Epithelial cell of esophagus (primary cell): ENCODE measurements around the gene REEP5.
"Not testable (repeated sequence)": the region's sequence is repeated elsewhere in the genome, so short reads cannot be mapped to it uniquely, and the experiment has no call there.

Experiments used
- DNase-seq: peaks from one replicate; pipeline ENCODE4 v3.0.0; 2010; ENCODE audit warnings: low read depth
- H3K4me3 ChIP-seq: 2 replicates; pipeline ENCODE4 v1.5.1; 2011; ENCODE audit warnings: mild to moderate bottlenecking, low read length, control low read depth
- TF ChIP-seq, protein P1 (sequence below): IDR thresholded peaks from 2 replicates; pipeline ENCODE4 v1.5.1; 2011; ENCODE audit warnings: low read depth, mild to moderate bottlenecking, low read length, control low read depth, inconsistent platforms; ENCODE audit not compliant: insufficient read depth; ENCODE audit errors: missing control alignments

The REEP5 gene

DNA sequence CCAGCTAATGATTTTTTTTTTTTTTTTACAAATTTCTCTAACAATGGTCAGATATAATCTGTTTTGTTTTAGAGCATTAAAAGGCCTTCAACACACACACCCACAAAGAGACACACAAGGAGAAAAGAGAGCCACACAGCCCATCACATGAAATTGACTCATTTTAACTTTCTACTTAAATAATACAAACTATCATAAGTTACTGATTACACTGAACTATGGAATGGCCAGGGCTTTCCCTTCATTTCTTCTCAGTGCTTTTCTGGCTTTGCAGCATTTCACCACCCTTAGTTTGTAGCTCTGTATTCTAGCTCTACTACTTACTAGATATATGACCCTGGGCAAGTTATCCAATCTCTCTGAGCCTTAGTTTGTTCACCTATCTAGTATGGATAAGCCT, 13.2 kb downstream of the REEP5 start:
- no peak for DNase-seq
- H3K4me3 ChIP-seq = no peak overlapping the region
- TF ChIP-seq, protein P1, sequence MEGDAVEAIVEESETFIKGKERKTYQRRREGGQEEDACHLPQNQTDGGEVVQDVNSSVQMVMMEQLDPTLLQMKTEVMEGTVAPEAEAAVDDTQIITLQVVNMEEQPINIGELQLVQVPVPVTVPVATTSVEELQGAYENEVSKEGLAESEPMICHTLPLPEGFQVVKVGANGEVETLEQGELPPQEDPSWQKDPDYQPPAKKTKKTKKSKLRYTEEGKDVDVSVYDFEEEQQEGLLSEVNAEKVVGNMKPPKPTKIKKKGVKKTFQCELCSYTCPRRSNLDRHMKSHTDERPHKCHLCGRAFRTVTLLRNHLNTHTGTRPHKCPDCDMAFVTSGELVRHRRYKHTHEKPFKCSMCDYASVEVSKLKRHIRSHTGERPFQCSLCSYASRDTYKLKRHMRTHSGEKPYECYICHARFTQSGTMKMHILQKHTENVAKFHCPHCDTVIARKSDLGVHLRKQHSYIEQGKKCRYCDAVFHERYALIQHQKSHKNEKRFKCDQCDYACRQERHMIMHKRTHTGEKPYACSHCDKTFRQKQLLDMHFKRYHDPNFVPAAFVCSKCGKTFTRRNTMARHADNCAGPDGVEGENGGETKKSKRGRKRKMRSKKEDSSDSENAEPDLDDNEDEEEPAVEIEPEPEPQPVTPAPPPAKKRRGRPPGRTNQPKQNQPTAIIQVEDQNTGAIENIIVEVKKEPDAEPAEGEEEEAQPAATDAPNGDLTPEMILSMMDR = no peak

DNA sequence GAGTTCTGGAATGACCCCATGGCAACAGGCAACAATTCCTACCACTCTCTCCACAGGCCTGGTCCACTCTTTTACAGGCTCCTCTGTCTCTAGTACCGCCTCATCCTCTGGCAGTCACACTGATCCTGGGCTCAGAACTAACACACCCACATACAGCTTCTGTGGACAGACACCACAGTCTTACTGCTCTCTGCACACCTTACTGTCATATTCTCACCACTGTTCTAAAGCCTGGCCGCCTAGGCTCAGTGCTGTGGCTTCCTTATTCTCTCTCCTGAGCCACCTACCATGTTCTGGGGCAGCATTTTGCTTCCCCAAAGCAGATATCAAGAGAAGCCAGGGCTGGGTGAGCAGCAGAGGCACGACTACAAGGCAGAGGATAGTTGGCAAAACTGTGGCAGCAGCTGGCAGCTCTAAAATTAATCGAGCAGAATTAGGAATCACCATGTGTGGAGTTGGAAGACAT, 14.8 kb downstream of the REEP5 start:
- no peak overlapping the region for H3K4me3 ChIP-seq
- DNase-seq = no peak
- TF ChIP-seq, protein P1 = no peak

DNA sequence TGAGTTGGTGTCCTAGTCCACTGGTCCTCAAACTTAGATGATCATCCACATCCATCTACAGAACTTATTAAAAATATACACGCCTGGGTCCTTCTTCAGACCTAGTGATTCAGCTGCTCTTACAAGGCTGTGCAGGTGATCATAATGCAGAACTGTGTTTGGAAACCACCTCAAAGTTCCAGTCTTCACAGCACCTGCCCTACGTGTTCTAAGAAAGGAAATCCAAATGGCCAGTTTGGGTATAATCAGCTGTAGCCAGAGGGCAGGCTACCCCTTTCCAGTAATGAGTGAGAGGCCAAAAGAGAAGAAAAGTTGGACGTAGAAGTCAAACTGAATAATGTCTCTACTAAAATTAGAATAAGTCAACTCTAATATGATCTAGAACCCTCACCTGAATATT, 15.4 kb downstream of the REEP5 start:
- TF ChIP-seq, protein P1 = no peak
- H3K4me3 ChIP-seq = no peak overlapping the region
- DNase-seq = no peak

DNA sequence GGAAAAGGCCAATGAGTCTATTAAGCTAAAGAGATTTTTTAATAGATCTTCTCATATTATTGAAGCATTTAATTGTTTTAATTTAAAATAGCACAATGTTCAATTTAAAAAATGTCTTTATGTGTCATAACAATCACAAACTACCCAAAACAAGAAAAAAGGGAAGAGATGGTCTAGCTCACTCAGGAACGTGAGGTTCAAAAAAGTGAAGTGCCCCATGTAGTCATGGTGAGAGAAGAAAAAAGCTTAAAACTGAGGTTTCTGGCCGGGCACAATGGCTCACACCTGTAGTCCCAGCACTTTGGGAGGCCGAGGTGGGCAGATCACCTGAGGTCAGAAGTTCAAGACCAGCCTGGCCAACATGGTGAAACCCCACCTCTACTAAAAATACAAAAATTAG, 17.0 kb downstream of the REEP5 start:
- H3K4me3 ChIP-seq, DNase-seq: not testable (repeated sequence)

DNA sequence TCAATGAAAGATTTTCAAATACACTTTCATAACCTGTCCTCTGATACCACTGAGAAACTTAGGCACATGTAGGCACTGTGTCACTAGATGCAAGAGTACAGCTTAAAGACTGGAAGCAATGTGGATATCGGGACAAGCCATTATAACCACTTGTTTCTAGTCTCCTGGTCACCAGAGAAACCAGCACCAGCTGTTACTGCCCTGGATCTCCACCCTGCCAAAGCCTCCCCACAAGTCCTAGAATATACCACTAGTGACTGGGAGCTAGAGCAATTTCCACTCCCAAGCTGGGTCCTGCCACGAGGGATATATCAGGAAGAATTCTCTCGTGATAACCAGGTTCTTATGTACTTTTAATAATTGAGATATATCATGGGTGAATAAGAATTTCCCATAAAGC, 19.5 kb downstream of the REEP5 start:
- TF ChIP-seq, protein P1 = no peak
- no peak overlapping the region for H3K4me3 ChIP-seq
- no peak for DNase-seq

DNA sequence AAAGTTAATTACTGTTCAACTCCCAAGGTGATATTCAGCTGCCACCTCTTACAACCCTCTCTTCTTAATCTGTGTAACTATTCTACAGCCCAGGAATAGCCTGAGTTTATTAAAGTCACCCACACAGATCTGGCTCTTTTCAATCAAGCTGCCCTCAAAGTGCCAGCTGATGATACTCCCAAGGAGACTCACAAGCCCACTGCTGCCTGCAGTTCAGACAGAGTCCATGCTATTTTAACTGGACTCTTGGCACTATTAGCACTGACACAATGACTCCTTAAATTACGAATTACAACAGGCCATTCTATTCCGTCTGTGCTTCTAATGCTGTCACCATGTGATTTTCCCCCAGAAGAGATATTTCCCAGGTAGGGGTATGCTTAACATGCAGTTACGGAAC, 26.3 kb downstream of the REEP5 start:
- no peak overlapping the region for H3K4me3 ChIP-seq
- TF ChIP-seq, protein P1 = no peak
- no peak for DNase-seq

DNA sequence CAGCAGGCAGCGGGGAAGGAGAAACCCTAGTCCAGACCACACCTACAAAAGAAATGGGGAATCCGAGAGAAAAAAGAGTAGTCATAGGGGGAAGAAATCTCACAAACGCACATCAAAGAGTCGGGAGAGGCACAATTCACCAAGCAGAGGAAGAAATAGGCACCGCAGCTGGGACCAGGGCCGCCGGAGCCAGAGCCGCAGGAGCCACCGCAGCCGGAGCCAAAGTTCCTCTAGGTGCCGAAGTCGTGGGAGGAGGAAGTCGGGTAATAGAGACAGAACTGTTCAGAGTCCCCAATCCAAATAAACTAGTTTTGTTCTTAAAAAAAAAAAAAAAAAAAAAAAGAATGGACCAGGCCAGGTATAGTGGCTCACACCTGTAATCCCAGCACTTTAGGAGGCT, 29.3 kb downstream of the REEP5 start:
- TF ChIP-seq, protein P1 = no peak
- H3K4me3 ChIP-seq = no peak overlapping the region
- no peak for DNase-seq

DNA sequence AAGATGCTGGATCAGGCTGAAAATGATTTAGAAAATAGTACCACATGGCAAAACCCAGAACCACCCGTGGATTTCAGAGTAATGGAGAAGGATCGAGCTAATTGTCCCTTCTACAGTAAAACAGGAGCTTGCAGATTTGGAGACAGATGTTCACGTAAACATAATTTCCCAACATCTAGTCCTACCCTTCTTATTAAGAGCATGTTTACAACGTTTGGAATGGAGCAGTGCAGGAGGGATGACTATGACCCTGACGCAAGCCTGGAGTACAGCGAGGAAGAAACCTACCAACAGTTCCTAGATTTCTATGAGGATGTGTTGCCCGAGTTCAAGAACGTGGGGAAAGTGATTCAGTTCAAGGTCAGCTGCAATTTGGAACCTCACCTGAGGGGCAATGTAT, 30.0 kb downstream of the REEP5 start:
- H3K4me3 ChIP-seq, DNase-seq: not testable (repeated sequence)
